ENCODE data around the gene AFMID. TPM values are rescaled to one million over a fixed set of nuclear protein-coding genes. Genes with fewer than 3 reads are reported as not detected.

The AFMID gene
- total and polyA plus RNA-seq, 9 of the 15 experiments (the other 6 are each of a cell fraction or from before 2014, with no cell fraction given) = 62.1 to 188 (median 74.4) TPM

DNA sequence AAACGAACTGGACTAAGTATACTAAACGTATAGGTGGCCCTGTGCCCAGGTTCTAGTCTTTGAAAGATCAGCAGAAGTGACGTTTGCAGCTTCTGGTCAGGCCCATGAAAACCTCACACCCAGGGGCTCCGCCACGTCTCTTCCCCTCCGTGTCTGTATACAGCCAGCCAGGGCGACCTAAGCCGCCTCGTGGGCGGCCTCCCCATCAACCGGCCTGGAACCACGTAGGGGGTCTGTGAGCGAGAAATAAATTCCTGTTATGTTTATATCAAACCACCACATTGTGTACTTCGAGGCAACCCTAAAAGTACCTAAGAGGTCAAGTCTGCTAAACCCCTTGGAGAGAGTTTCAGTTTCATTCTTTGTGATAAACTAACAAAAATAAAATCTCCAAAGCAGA, 7.1 kb upstream of the AFMID start:
- no peaks in the 10 kb centered on the region for H3K9me3 ChIP-seq (replicated peaks; ENCODE audit: control insufficient read depth, insufficient read depth, low read depth, low read length)
- H3K79me2 ChIP-seq (ENCODE audit: control insufficient read depth, insufficient read depth, low read length) = peaks cover 27% of the 10 kb centered on the region
- no peak for ATAC-seq
- no peak overlapping the region for H3K27ac ChIP-seq (ENCODE audit: extremely low read depth, low read depth, low read length)
- no peak overlapping the region for H2AFZ ChIP-seq (ENCODE audit: low read depth, low read length)
- in situ Hi-C loops (cut with MboI) = no loop called here
- H3K9me1 ChIP-seq (ENCODE audit: control insufficient read depth, insufficient read depth, low read length) = no peaks in the 10 kb centered on the region
- ChIA-PET POLR2A (interaction anchor here (1.0 to 1.1 kb wide), 2 partner anchors 11 to 67 kb away, joined by 3 to 4 read pairs; no protein-coding TSS in a partner anchor), CTCF (ENCODE audit: low intra/inter-chr PET ratio) (no interaction called here)
- H3K36me3 ChIP-seq (ENCODE audit: control insufficient read depth, insufficient read depth, low read length) = peaks cover 95% of the 10 kb centered on the region; the same call in 2 of the 3 replicates
- TF ChIP-seq SLC30A9 (CRISPR knock-in tag; IDR thresholded peaks at IDR 0.05) (no peak), COPS2 (conservative IDR thresholded peaks at IDR 0.05) (no peak), HCFC1 (IDR thresholded peaks at IDR 0.05; ENCODE audit: low read depth, low read length) (no peak), ZNF316 (IDR thresholded peaks at IDR 0.05) (no peak), GTF2E2 (tag; IDR thresholded peaks at IDR 0.05) (no peak), TCFL5 (CRISPR knock-in tag; conservative IDR thresholded peaks at IDR 0.05) (no peak), ZNF561 (CRISPR knock-in tag; conservative IDR thresholded peaks at IDR 0.05) (no peak), BRF1 (IDR thresholded peaks at IDR 0.05; ENCODE audit: borderline replicate concordance, extremely low read depth, insufficient read length) (no peak)
- TF ChIP-seq, protein P1, sequence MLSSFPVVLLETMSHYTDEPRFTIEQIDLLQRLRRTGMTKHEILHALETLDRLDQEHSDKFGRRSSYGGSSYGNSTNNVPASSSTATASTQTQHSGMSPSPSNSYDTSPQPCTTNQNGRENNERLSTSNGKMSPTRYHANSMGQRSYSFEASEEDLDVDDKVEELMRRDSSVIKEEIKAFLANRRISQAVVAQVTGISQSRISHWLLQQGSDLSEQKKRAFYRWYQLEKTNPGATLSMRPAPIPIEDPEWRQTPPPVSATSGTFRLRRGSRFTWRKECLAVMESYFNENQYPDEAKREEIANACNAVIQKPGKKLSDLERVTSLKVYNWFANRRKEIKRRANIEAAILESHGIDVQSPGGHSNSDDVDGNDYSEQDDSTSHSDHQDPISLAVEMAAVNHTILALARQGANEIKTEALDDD (IDR thresholded peaks at IDR 0.05) = no peak
- intact Hi-C loops (cut with micrococcal nuclease) = no loop called here
- peaks cover 7% of the 10 kb centered on the region; the same call in 1 of the 2 replicates for H4K20me1 ChIP-seq (replicated peaks; ENCODE audit: control insufficient read depth, insufficient read depth, low read length)
- peaks cover 13 to 40% of the 10 kb centered on the region in 2 experiments for H3K4me1 ChIP-seq (replicated peaks in 1 of 2; ENCODE audit: control insufficient read depth in 2 of 2, insufficient read depth in 2 of 2, low read length in 2 of 2)
- FAIRE-seq = no peak
- H3K4me2 ChIP-seq (ENCODE audit: insufficient read depth, low read length) = no peak overlapping the region
- no peak overlapping the region for H3K9ac ChIP-seq (ENCODE audit: insufficient read depth in 1 of 2, low read depth in 2 of 2, low read length in 2 of 2)
- WGBS (ENCODE audit: insufficient coverage, low coverage, missing lambda C conversion rate) = 90% methylated on average over 14 of the region's 14 CpGs
- BruUV-seq (replicated peaks) = no TSS peak
- no peaks in the 10 kb centered on the region for H3K27me3 ChIP-seq (ENCODE audit: control insufficient read depth in 2 of 2, insufficient read depth in 2 of 2, low read length in 2 of 2)
- H3K4me3 ChIP-seq = no peak overlapping the region
- DNase-seq (ENCODE audit: extremely low read depth in 1 of 4, low spot score in 3 of 4) = no peak
